GM12878 (cell line): ENCODE data around the gene MCTP2. TPM values are rescaled to one million over a fixed set of nuclear protein-coding genes. Genes with fewer than 3 reads are reported as not detected.

Source experiments
- ATAC-seq: fragments of 200-7000 bp; cut with Tn5 transposase; 3 replicates; pipeline ENCODE4 v1.9.1; 2020; ENCODE audit warnings: mild to moderate bottlenecking, moderate library complexity
- BruUV-seq: library from RNA; stranded (reverse); fragments of 400-500 nt; replicated peaks from 2 replicates; lab custom pipeline; 2021; lab: Mats Ljungman, UMichigan
- CTCF ChIA-PET: fragments of 300-600 bp; sonication (Branson Sonifier 250); formaldehyde crosslinking; extraction: SDS; loops from one replicate; lab custom pipeline; 2021; ENCODE audit warnings: inconsistent platforms; lab: Yijun Ruan, JAX
- POLR2A ChIA-PET: fragments of 350-600 bp; formaldehyde crosslinking; extraction: SDS; loops from one replicate; lab custom pipeline; 2021; ENCODE audit warnings: inconsistent platforms; lab: Charles Lee
- RAD21 ChIA-PET: fragments of 300-600 bp; sonication (Branson Sonifier 250); formaldehyde crosslinking; loops from one replicate; lab custom pipeline; 2023; ENCODE audit warnings: antibody characterized with exemption; ENCODE audit not compliant: unreplicated experiment; lab: Charles Lee
- SMC1A ChIA-PET: fragments of 300-600 bp; sonication (Branson Sonifier 250); formaldehyde crosslinking; loops from one replicate; lab custom pipeline; 2023; ENCODE audit not compliant: unreplicated experiment, uncharacterized antibody; lab: Charles Lee
- DNase-seq: peaks from one replicate; pipeline ENCODE4 v3.0.0-alpha.2; 2011; ENCODE audit warnings: low read depth, low spot score
- FAIRE-seq: peaks from 3 replicates; lab custom pipeline; 2011; peaks lifted over from hg19 to GRCh38; lab: Jason Lieb, UNC
- H2AFZ ChIP-seq: 2 replicates; pipeline ENCODE4 v1.6.0; 2011; ENCODE audit warnings: low read depth, low read length, control low read depth; ENCODE audit not compliant: control insufficient read depth
- H3K27ac ChIP-seq: 2 replicates; pipeline ENCODE4 v1.5.1; 2011; ENCODE audit warnings: control low read depth; ENCODE audit not compliant: control insufficient read depth, insufficient read depth
- H3K27me3 ChIP-seq, 2 experiments: replicated peaks in 1 of 2; 2 replicates each; pipeline versions ENCODE4 v1.6.0 to v1.6.1; 2011; ENCODE audit warnings: low read length in 1 of 2; ENCODE audit not compliant: control insufficient read depth in 2 of 2, insufficient read depth in 2 of 2
- H3K36me3 ChIP-seq, 2 experiments: 2 replicates each; pipeline ENCODE4 v1.5.1; 2011; ENCODE audit warnings: low read length in 1 of 2; ENCODE audit not compliant: control insufficient read depth in 2 of 2, insufficient read depth in 2 of 2
- H3K4me1 ChIP-seq: 2 replicates; pipeline ENCODE4 v1.6.1; 2011; ENCODE audit warnings: mild to moderate bottlenecking, low read length, moderate library complexity, mixed read lengths; ENCODE audit not compliant: control insufficient read depth, insufficient read depth
- H3K4me2 ChIP-seq: 2 replicates; pipeline ENCODE4 v1.6.0; 2011; ENCODE audit warnings: control low read depth; ENCODE audit not compliant: control insufficient read depth, insufficient read depth
- H3K4me3 ChIP-seq: fragments of 200-600 bp; sonication (generic); 2 replicates; pipeline ENCODE4 v1.5.1; 2016
- H3K79me2 ChIP-seq: 2 replicates; pipeline ENCODE4 v1.6.0; 2011; ENCODE audit warnings: low read length; ENCODE audit not compliant: control insufficient read depth, insufficient read depth
- H3K9ac ChIP-seq: 2 replicates; pipeline ENCODE4 v1.8.0; 2011; ENCODE audit warnings: low read length, control low read depth, mixed read lengths; ENCODE audit not compliant: control insufficient read depth, insufficient read depth
- H3K9me3 ChIP-seq: replicated peaks from 3 replicates; pipeline ENCODE4 v1.5.1; 2011; ENCODE audit warnings: mild to moderate bottlenecking, low read length; ENCODE audit not compliant: control insufficient read depth, insufficient read depth
- H4K20me1 ChIP-seq: 2 replicates; pipeline ENCODE4 v1.6.0; 2011; ENCODE audit not compliant: control insufficient read depth, insufficient read depth
- ASH2L ChIP-seq: fragments of 300-600, 200-600 bp; sonication (generic); IDR thresholded peaks from 2 replicates; pipeline ENCODE4 v1.6.1; 2017; ENCODE audit warnings: low read depth, mild to moderate bottlenecking, borderline replicate concordance
- ATF3 ChIP-seq: IDR thresholded peaks from 2 replicates; pipeline ENCODE4 v1.6.1; 2011; ENCODE audit warnings: low read depth, mild to moderate bottlenecking, low read length, moderate library complexity, borderline replicate concordance; ENCODE audit errors: extremely low read depth
- BACH1 ChIP-seq: fragments of 450-650 bp; IDR thresholded peaks from 2 replicates; pipeline ENCODE4 v1.6.1; 2017; ENCODE audit warnings: mild to moderate bottlenecking, borderline replicate concordance
- CBX3 ChIP-seq: fragments of 200-600 bp; sonication (generic); IDR thresholded peaks from 2 replicates; pipeline ENCODE4 v1.6.1; 2016; ENCODE audit warnings: low read depth, borderline replicate concordance
- CHD4 ChIP-seq: fragments of 200-600 bp; sonication (generic); IDR thresholded peaks from 2 replicates; pipeline ENCODE4 v1.6.1; 2016; ENCODE audit warnings: mild to moderate bottlenecking
- FOXK2 ChIP-seq: fragments of 450-650 bp; IDR thresholded peaks from 2 replicates; pipeline ENCODE4 v1.6.1; 2017; ENCODE audit warnings: mild to moderate bottlenecking, moderate library complexity
- FOXM1 ChIP-seq: IDR thresholded peaks from 2 replicates; pipeline ENCODE4 v1.6.1; 2012; ENCODE audit warnings: low read depth, mild to moderate bottlenecking, inconsistent platforms, low read length, moderate library complexity
- HDAC2 ChIP-seq: fragments of 200-600 bp; sonication (generic); IDR thresholded peaks from 2 replicates; pipeline ENCODE4 v1.6.1; 2017
- MXI1 ChIP-seq: fragments of 150-350 bp; IDR thresholded peaks from 2 replicates; pipeline ENCODE4 v1.6.1; 2011; ENCODE audit warnings: low read depth, mild to moderate bottlenecking, inconsistent platforms, low read length, improper control_type of control experiment
- NFXL1 ChIP-seq: fragments of 450-650 bp; IDR thresholded peaks from 2 replicates; pipeline ENCODE4 v1.6.1; 2017; ENCODE audit warnings: antibody characterized with exemption, mild to moderate bottlenecking, borderline replicate concordance
- NR2F1 ChIP-seq: fragments of 450-650 bp; conservative IDR thresholded peaks from 2 replicates; pipeline ENCODE4 v1.6.1; 2017; ENCODE audit warnings: mild to moderate bottlenecking
- POLR2A ChIP-seq: IDR thresholded peaks from 2 replicates; pipeline ENCODE4 v1.6.1; 2011; ENCODE audit warnings: low read depth, mild to moderate bottlenecking, low read length
- POLR2AphosphoS5 ChIP-seq: IDR thresholded peaks from 2 replicates; pipeline ENCODE4 v1.6.1; 2011; ENCODE audit warnings: mild to moderate bottlenecking, low read length, inconsistent platforms
- RCOR1 ChIP-seq: conservative IDR thresholded peaks from 2 replicates; pipeline ENCODE4 v1.6.1; 2012; ENCODE audit warnings: low read depth, low read length, improper control_type of control experiment
- SREBF2 ChIP-seq: IDR thresholded peaks from 2 replicates; pipeline ENCODE4 v1.6.1; 2012; ENCODE audit warnings: mild to moderate bottlenecking, low read length
- WGBS: methylation state at CpG from one replicate; pipeline ENCODE4 v1.1.6; 2016; ENCODE audit warnings: low lambda C conversion rate; ENCODE audit not compliant: insufficient replicate concordance, insufficient coverage; ENCODE audit errors: missing lambda C conversion rate; 5-methylcytosine and 5-hydroxymethylcytosine counted together
- in situ Hi-C: fragments of 300-500 bp; cut with MboI; formaldehyde crosslinking; loops from 9 replicates; pipeline ENCODE4 v1.14.3; 2018; ENCODE audit warnings: mixed read lengths
- intact Hi-C: fragments of 100-400 bp; cut with micrococcal nuclease; formaldehyde crosslinking; loops from one replicate; pipeline ENCODE4 v1.14.2; 2022; ENCODE audit not compliant: unreplicated experiment
- polyA plus RNA-seq, 11 experiments: library from polyadenylated mRNA; depleted of rRNA in 4 of 11; unstranded in 6 of 11; stranded (reverse) in 5 of 11; fragments of >200 nt; fragmentation: Nextera tagmentation in 4 of 11; fragmentation: Illumina TruSeq in 1 of 11; extraction: Ambion mirVana in 4 of 11; extraction: Trizol in 1 of 11; gene quantifications; 1 replicate in 1 of 11; 2 replicates in 10 of 11; pipeline versions ENCODE4 v1.2.1 to v1.2.3, GENCODE V29; 2011 to 2016; ENCODE audit warnings: inconsistent platforms in 2 of 11, missing spikeins in 2 of 11, low read depth in 1 of 11
- total RNA-seq, 4 experiments: library from RNA; depleted of rRNA in 3 of 4; stranded (reverse); fragments of >200 nt in 3 of 4; fragmentation: Illumina TruSeq in 1 of 4; extraction: Trizol in 1 of 4; gene quantifications; 2 replicates each; pipeline versions ENCODE4 v1.2.1 to v1.2.3, GENCODE V29; 2013 to 2021

The MCTP2 gene
- total and polyA plus RNA-seq, 10 of the 15 experiments (the other 5 are each of a cell fraction or from before 2014, with no cell fraction given), result 0.24 to 48.5 (median 0.88) TPM

- ChIA-PET CTCF (no interaction called here), RAD21 (no interaction called here), POLR2A (no interaction called here), SMC1A (no interaction called here)
- 39% methylated on average over 3 of the region's 3 CpGs for WGBS
- H3K27me3 ChIP-seq, result no peaks in the 10 kb centered on the region
- BruUV-seq, result no TSS peak
- H3K9me3 ChIP-seq, result no peaks in the 10 kb centered on the region
- intact Hi-C loops, result no loop called here
- H4K20me1 ChIP-seq, result no peaks in the 10 kb centered on the region
- no peaks in the 10 kb centered on the region for H3K4me1 ChIP-seq
- DNase-seq, result no peak
- H3K4me3 ChIP-seq, result no peak overlapping the region
- no peaks in the 10 kb centered on the region for H3K36me3 ChIP-seq
- no peaks in the 10 kb centered on the region for H3K79me2 ChIP-seq
- no peak overlapping the region for H3K9ac ChIP-seq
- TF ChIP-seq BACH1, result no peak
- no peak for TF ChIP-seq CBX3
- TF ChIP-seq CHD4, result no peak
- TF ChIP-seq ATF3, result no peak
- TF ChIP-seq POLR2AphosphoS5, result no peak
- TF ChIP-seq ASH2L, result no peak
- TF ChIP-seq NFXL1, result no peak
- no peak for TF ChIP-seq FOXM1
- TF ChIP-seq RCOR1, result no peak
- no peak for TF ChIP-seq MXI1
- no peak for TF ChIP-seq NR2F1
- TF ChIP-seq SREBF2, result no peak
- TF ChIP-seq POLR2A, result no peak
- no peak for TF ChIP-seq HDAC2
- no peak for TF ChIP-seq FOXK2
- in situ Hi-C loops, result no loop called here
- H3K4me2 ChIP-seq, result no peak overlapping the region
- no peak overlapping the region for H2AFZ ChIP-seq
- no peak overlapping the region for H3K27ac ChIP-seq
- ATAC-seq, result no peak
- no peak for FAIRE-seq
Observed at GRCh38 chr15:94522125-94522524, 290.8 kb downstream of the MCTP2 start.
